HG03460 (cell line): ENCODE measurements around the gene SYT13.
"Not testable (repeated sequence)": the region's sequence is repeated elsewhere in the genome, so short reads cannot be mapped to it uniquely, and the experiment has no call there.

Experiments used
- ATAC-seq: cut with Tn5 transposase; IDR thresholded peaks from one replicate; pipeline ENCODE4 v1.9.1; 2021; ENCODE audit not compliant: unreplicated experiment

Gene SYT13

GRCh38 chr11:45313171-45313865, 27.2 kb upstream of the SYT13 start:
- no peak for ATAC-seq

- ATAC-seq: no peak
Measured at GRCh38 chr11:45305874-45306623, 19.9 kb upstream of the SYT13 start.

GRCh38 chr11:45304992-45305335, 18.8 kb upstream of the SYT13 start:
- no peak for ATAC-seq

GRCh38 chr11:45304111-45304991, 18.2 kb upstream of the SYT13 start:
- ATAC-seq: no peak

GRCh38 chr11:45303316-45303715, 17.2 kb upstream of the SYT13 start:
- no peak for ATAC-seq

GRCh38 chr11:45301537-45302246, 15.6 kb upstream of the SYT13 start:
- no peak for ATAC-seq

GRCh38 chr11:45300715-45301114, 14.6 kb upstream of the SYT13 start:
- no peak for ATAC-seq

- ATAC-seq: no peak
Measured at GRCh38 chr11:45298718-45299117, 12.6 kb upstream of the SYT13 start.

- ATAC-seq: no peak
Measured at GRCh38 chr11:45296075-45296474, 9.9 kb upstream of the SYT13 start.

GRCh38 chr11:45294499-45294898, 8.4 kb upstream of the SYT13 start:
- ATAC-seq: no peak

- ATAC-seq: not testable (repeated sequence)
Measured at GRCh38 chr11:45293566-45294192, 7.5 kb upstream of the SYT13 start.

- ATAC-seq: no peak
Measured at GRCh38 chr11:45290586-45290985, 4.4 kb upstream of the SYT13 start.

GRCh38 chr11:45289369-45289768, 3.2 kb upstream of the SYT13 start:
- no peak for ATAC-seq

GRCh38 chr11:45288339-45288738, 2.2 kb upstream of the SYT13 start:
- ATAC-seq: no peak

- ATAC-seq: no peak
Measured at GRCh38 chr11:45287316-45287903, 1.3 kb upstream of the SYT13 start.

GRCh38 chr11:45285250-45285828, 802 bp downstream of the SYT13 start:
- ATAC-seq: no peak

- no peak for ATAC-seq
Measured at GRCh38 chr11:45282081-45282480, 4.1 kb downstream of the SYT13 start.

- no peak for ATAC-seq
Measured at GRCh38 chr11:45280449-45280848, 5.7 kb downstream of the SYT13 start.

GRCh38 chr11:45279645-45280044, 6.5 kb downstream of the SYT13 start:
- no peak for ATAC-seq

- no peak for ATAC-seq
Measured at GRCh38 chr11:45278714-45279113, 7.4 kb downstream of the SYT13 start.
